ENCODE measurements around the gene STMP1.
A peak's percentile ranks its signal among the peaks of the same experiment; 100 is the strongest.
"Not testable (repeated sequence)": the region's sequence is repeated elsewhere in the genome, so short reads cannot be mapped to it uniquely, and the experiment has no call there.

STMP1 gene

DNA sequence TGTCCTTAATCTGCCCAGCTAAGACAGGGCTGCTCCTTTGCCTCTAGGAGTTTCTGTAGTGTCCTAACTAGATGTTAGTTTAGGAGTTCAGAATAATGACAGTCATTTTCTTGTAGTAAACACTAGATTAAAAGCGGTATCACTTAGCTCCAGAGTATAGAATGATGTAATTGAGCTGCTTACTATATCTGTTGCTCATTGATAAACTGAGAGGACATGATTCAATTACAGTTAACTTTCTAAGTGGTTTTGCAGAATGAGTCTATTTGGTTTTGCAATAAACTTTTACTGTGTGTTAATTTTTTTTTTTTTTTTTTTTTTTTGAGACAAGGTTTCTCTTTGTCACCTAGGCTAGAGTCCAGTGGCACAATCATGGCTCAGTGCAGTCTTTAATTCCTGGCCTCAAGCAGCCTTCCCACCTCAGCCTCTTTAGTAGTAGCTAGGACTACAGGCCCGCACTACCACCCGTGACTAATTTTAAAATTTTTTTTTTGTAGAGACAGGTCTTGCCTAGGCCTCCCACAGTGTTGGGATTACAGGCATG lies 1.8 kb downstream of the STMP1 start:
- peak; percentile 67 for DNase-seq (ENCODE audit: low read depth)
- H3K4me3 ChIP-seq (ENCODE audit: low read length), result peak overlapping the region; percentile 87; the same call in 1 of the 2 replicates
- TF ChIP-seq, protein P1, sequence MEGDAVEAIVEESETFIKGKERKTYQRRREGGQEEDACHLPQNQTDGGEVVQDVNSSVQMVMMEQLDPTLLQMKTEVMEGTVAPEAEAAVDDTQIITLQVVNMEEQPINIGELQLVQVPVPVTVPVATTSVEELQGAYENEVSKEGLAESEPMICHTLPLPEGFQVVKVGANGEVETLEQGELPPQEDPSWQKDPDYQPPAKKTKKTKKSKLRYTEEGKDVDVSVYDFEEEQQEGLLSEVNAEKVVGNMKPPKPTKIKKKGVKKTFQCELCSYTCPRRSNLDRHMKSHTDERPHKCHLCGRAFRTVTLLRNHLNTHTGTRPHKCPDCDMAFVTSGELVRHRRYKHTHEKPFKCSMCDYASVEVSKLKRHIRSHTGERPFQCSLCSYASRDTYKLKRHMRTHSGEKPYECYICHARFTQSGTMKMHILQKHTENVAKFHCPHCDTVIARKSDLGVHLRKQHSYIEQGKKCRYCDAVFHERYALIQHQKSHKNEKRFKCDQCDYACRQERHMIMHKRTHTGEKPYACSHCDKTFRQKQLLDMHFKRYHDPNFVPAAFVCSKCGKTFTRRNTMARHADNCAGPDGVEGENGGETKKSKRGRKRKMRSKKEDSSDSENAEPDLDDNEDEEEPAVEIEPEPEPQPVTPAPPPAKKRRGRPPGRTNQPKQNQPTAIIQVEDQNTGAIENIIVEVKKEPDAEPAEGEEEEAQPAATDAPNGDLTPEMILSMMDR (conservative IDR thresholded peaks at IDR 0.05; ENCODE audit: low read length), result no peak

GRCh38 chr7:135665042-135665441 lies 2.7 kb downstream of the STMP1 start:
- no peak for DNase-seq (ENCODE audit: low read depth)
- TF ChIP-seq, protein P1 (conservative IDR thresholded peaks at IDR 0.05; ENCODE audit: low read length), result no peak
- no peak overlapping the region for H3K4me3 ChIP-seq (ENCODE audit: low read length)

GRCh38 chr7:135666156-135666555 lies 3.8 kb downstream of the STMP1 start:
- TF ChIP-seq, protein P1 (conservative IDR thresholded peaks at IDR 0.05; ENCODE audit: low read length), result no peak
- no peak overlapping the region for H3K4me3 ChIP-seq (ENCODE audit: low read length)
- DNase-seq (ENCODE audit: low read depth), result no peak

DNA sequence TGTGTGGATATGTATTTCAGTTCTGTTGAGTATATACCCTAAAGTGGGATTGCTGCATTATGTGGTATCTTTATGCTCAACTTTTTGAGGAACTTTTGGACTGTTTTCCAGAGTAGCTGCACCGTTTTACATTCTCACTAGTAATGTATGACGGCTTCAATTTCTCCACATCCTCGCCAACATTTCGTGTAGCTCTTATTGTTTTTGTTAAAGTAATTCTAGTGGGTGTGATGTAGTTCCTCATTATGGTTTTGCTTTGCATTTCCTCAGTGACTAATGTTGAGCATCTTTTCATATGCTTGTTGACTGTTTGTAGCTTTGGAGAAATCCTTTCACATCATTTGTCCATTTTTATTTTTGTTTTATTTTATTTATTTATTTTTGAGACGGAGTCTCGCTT lies 4.5 kb downstream of the STMP1 start:
- TF ChIP-seq, protein P1 (conservative IDR thresholded peaks at IDR 0.05; ENCODE audit: low read length), result no peak
- no peak for DNase-seq (ENCODE audit: low read depth)
- no peak overlapping the region for H3K4me3 ChIP-seq (ENCODE audit: low read length)

DNA sequence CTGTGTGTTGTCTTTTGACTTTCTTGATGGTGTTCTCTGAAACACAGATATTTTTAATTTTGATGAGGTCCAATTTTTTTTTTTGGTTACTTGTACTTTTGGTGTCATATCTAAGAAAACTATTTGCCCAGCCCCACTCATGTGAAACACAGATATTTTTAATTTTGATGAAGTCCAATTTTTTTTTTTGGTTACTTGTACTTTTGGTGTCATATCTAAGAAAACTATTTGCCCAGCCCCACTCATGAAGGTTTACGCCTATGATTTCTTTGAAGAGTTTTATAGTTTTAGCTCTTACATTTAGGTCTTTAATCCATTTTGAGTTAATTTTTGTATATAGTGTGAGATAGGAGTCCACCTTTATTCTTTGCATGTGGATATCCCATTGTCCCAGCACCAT lies 5.3 kb downstream of the STMP1 start:
- not testable (repeated sequence) for H3K4me3 ChIP-seq (ENCODE audit: low read length); DNase-seq (ENCODE audit: low read depth)

DNA sequence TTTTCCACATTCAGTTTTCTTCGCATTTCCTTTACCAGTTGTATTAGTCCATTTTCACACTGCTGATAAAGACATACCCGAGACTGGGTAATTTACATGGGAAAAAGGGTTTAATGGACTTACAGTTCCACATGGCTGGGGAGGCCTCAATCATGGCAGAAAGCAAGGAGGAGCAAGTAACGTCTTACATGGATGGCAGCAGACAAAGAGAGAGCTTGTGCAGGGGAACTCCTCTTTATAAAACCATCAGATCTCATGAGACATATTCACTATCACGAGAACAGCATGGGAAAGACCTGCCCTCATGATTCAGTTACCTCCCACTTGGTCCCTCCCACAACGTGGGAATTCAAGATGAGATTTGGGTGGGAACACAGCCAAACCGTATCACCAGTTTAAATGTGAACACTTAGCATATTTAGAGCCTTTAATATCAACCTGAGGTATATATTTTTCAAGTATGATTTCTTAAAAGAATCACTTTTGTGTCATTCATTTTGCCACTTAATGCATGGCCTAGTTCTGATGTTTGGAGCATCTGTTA lies 6.6 kb downstream of the STMP1 start:
- not testable (repeated sequence) for H3K4me3 ChIP-seq (ENCODE audit: low read length); DNase-seq (ENCODE audit: low read depth)

DNA sequence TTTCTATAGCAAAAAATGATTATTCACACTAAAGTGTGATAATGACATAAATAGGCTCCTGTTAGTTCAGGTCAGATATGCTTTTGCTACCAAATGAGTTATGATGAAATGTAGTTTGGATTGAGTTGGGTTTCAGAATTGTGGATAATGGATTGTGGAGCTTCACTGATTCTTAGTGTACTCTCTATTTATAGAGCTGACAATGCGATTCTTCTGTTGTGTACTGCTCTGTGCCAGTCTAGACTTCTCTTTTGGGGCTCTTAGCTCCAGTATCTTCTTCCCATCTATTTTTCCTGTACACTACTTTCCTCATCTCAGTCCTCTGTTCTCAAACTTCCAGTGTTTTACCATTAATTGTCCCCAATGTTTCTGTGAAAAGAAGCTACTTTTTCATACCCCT lies 7.5 kb downstream of the STMP1 start:
- TF ChIP-seq, protein P1 (conservative IDR thresholded peaks at IDR 0.05; ENCODE audit: low read length), result no peak
- DNase-seq (ENCODE audit: low read depth), result no peak
- no peak overlapping the region for H3K4me3 ChIP-seq (ENCODE audit: low read length)

DNA sequence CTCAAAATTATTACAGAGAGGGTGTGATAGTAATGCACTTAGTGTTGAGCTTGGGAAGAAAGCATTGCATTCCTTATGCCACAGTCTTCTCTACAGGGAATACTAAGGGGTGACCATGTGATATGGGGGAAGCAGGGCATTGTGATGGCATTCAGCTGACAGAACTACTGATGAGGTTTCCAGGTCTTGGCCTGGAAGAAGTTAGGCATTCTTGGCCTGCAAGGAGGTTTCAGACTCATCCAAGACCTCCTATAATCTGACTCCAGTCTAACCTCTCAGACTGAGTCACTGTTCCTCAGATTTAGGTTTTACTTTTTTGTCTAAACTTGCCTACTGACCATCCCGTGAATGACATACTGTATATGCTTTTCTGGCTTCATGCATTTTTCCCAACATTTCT lies 7.9 kb downstream of the STMP1 start:
- H3K4me3 ChIP-seq (ENCODE audit: low read length), result no peak overlapping the region
- TF ChIP-seq, protein P1 (conservative IDR thresholded peaks at IDR 0.05; ENCODE audit: low read length), result no peak
- DNase-seq (ENCODE audit: low read depth), result peak; percentile 84

Data from AG10803 (cell line).